ENCODE data around the gene TWF1.

GRCh38 chr12:43764528-43764927 lies 41.6 kb downstream of the TWF1 start:
- no peak for TF ChIP-seq CTCF (conservative IDR thresholded peaks at IDR 0.05)
- no peak for TF ChIP-seq ZFX (IDR thresholded peaks at IDR 0.05)

Measured in C4-2B (cell line).